HFFc6 (cell line): ENCODE data around the gene ZBTB7A. TPM values are rescaled to one million over a fixed set of nuclear protein-coding genes. Genes with fewer than 3 reads are reported as not detected.

Experiments used
- DNase-seq: peaks from one replicate; pipeline ENCODE4 v3.0.0-alpha.2; 2018
- H3K27ac Mint-ChIP-seq: 2 replicates; pipeline ENCODE4 v1.8.0; 2020; ENCODE audit warnings: mild to moderate bottlenecking, mixed read lengths
- H3K27me3 Mint-ChIP-seq: 2 replicates; pipeline ENCODE4 v1.8.0; 2021; ENCODE audit warnings: mild to moderate bottlenecking, moderate library complexity, mixed read lengths; ENCODE audit not compliant: insufficient read depth
- H3K36me3 Mint-ChIP-seq: 2 replicates; pipeline ENCODE4 v1.8.0; 2021; ENCODE audit warnings: low read depth, mixed read lengths
- H3K4me1 Mint-ChIP-seq: 2 replicates; pipeline ENCODE4 v1.8.0; 2020; ENCODE audit warnings: low read depth, mixed read lengths
- H3K4me3 Mint-ChIP-seq: 2 replicates; pipeline ENCODE4 v1.8.0; 2020; ENCODE audit warnings: mild to moderate bottlenecking, moderate library complexity, mixed read lengths
- H3K9me3 Mint-ChIP-seq: 2 replicates; pipeline ENCODE4 v1.8.0; 2020; ENCODE audit warnings: mild to moderate bottlenecking, mixed read lengths
- total RNA-seq, 6 experiments: library from RNA; stranded (reverse); fragmentation: NEBNext Ultra II Directional; extraction: Animal tissue kit (Norgen Biotek cat#: 25700); gene quantifications; 2 replicates in 1 of 6; 3 replicates in 5 of 6; pipeline ENCODE4 v1.2.3, GENCODE V29; 2021
- TF ChIP-seq, protein P1 (sequence below): fragments of 200-600 bp; sonication (generic); IDR thresholded peaks from 2 replicates; pipeline ENCODE4 v1.5.0; 2021; ENCODE audit warnings: antibody characterized with exemption, mild to moderate bottlenecking

Gene ZBTB7A
- total RNA-seq, 6 experiments from 2014 or later = 40.8 to 47.6 (median 43.6) TPM

DNA sequence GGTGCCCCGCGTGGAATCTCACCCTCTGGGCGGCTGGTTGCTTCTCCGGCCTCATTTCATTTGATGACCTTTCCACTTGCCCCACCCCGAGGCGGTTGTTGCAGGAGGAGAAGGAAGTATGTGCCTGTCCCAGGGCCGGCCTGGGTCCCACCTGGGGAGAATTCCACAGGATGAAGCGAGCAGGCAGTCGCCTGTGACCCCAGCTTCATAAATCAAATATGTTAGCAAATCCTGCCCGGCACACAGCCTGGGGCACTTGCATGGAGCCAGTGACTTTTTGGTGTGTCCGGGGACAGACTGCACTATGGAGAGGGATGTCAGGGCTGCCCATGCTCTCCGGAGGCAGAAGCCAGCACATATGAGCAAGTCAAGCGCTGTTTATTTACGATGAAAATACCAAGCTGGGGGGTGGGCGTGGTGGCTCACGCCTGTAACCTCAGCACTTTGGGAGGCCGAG, 19.7 kb upstream of the ZBTB7A start:
- Mint-ChIP-seq H3K27ac (no peak overlapping the region), H3K27me3 (peaks cover 3% of the 10 kb centered on the region), H3K4me3 (no peak overlapping the region), H3K9me3 (no peaks in the 10 kb centered on the region), H3K4me1 (no peaks in the 10 kb centered on the region), H3K36me3 (no peaks in the 10 kb centered on the region)
- no peak for DNase-seq
- TF ChIP-seq, protein P1, sequence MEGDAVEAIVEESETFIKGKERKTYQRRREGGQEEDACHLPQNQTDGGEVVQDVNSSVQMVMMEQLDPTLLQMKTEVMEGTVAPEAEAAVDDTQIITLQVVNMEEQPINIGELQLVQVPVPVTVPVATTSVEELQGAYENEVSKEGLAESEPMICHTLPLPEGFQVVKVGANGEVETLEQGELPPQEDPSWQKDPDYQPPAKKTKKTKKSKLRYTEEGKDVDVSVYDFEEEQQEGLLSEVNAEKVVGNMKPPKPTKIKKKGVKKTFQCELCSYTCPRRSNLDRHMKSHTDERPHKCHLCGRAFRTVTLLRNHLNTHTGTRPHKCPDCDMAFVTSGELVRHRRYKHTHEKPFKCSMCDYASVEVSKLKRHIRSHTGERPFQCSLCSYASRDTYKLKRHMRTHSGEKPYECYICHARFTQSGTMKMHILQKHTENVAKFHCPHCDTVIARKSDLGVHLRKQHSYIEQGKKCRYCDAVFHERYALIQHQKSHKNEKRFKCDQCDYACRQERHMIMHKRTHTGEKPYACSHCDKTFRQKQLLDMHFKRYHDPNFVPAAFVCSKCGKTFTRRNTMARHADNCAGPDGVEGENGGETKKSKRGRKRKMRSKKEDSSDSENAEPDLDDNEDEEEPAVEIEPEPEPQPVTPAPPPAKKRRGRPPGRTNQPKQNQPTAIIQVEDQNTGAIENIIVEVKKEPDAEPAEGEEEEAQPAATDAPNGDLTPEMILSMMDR = no peak

DNA sequence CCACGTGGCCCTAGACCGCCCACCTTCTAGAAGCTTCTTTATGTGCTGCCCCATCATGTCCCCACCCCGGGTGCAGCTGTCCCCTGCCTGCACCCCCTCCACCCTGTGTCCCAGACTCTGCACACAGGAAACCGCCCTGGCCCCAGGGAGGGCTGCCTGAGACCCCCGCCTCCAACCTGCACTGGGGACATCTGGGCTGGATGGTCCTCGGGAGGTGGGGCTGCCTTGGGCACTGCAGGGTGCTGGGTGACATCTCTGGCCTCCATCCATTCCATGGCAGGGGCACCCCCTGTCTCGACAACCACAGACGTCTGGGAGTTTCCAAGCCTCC, 17.8 kb upstream of the ZBTB7A start:
- no peak overlapping the region for H3K27ac Mint-ChIP-seq
- TF ChIP-seq, protein P1 = no peak
- no peaks in the 10 kb centered on the region for H3K9me3 Mint-ChIP-seq
- H3K4me1 Mint-ChIP-seq = no peaks in the 10 kb centered on the region
- H3K36me3 Mint-ChIP-seq = no peaks in the 10 kb centered on the region
- no peak overlapping the region for H3K4me3 Mint-ChIP-seq
- no peak for DNase-seq
- peaks cover 3% of the 10 kb centered on the region for H3K27me3 Mint-ChIP-seq

- H3K4me1 Mint-ChIP-seq = no peaks in the 10 kb centered on the region
- no peaks in the 10 kb centered on the region for H3K36me3 Mint-ChIP-seq
- H3K27ac Mint-ChIP-seq = no peak overlapping the region
- peaks cover 3% of the 10 kb centered on the region for H3K27me3 Mint-ChIP-seq
- no peak for DNase-seq
- TF ChIP-seq, protein P1 = no peak
- no peaks in the 10 kb centered on the region for H3K9me3 Mint-ChIP-seq
- no peak overlapping the region for H3K4me3 Mint-ChIP-seq
These were observed 17.2 kb upstream of the ZBTB7A start for GRCh38 chr19:4083677-4084546.

DNA sequence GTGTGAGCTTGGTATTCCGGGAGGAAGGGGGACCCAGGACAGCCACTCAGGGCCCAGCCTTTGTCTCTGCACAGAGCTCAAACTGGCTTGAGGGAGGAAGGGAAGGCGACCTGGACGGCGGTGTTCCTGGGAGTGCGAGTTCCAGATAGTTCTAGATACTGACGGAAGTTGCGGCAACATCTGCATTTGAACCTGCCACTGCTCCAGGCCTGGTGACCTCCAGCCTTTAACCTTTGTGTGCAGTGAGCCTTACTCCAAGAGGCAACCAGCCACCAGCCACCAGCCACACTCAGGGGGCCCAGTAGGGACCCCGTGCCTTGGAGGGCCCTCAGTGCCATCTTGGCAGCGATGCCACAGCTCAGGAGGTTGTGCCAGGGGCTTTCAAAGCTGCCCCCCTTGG, 15.5 kb upstream of the ZBTB7A start:
- Mint-ChIP-seq H3K4me3 (no peak overlapping the region), H3K4me1 (no peaks in the 10 kb centered on the region)
- TF ChIP-seq, protein P1 = no peak

DNA sequence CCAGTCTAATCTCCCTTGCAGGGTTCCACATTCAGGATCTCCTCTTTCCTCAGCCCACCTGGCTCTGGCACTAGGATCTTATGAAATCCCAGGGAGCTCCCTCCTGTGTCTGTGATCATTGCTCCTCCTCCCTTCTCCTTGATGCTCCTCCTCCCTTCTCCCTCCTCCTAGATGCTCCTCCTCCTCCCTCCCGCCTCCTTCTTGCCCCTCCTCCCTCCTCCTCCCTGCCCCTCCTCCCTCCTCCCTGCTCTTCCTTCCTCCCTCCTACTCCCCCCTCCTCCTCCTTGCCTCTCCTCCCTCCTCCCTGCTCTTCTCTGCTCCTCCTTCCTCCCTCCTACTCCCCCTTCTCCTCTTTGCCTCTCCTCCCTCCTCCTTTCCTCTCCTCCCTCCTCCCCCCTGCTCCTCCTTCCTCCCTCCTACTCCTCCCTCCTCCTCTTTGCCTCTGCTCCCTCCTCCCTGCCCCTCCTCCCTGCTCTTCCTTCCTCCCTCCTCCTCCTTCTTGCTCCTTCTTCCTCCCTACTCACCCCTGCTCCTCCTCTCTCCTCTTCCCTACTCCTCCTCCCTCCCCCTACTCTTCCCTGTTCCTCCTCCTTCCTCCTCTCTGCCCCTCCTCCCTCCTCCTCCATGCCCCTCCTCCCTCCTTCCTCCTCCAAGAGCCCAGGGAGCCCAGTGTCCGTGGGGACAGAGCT, 14.9 kb upstream of the ZBTB7A start:
- Mint-ChIP-seq H3K4me1 (no peaks in the 10 kb centered on the region), H3K4me3 (no peak overlapping the region), H3K36me3 (no peaks in the 10 kb centered on the region), H3K27ac (no peak overlapping the region), H3K9me3 (no peaks in the 10 kb centered on the region), H3K27me3 (peaks cover 4% of the 10 kb centered on the region)
- DNase-seq = no peak
- TF ChIP-seq, protein P1 = no peak

More for the DNA sequence above, 15.5 kb upstream of the ZBTB7A start:
- Mint-ChIP-seq H3K27ac (no peak overlapping the region), H3K36me3 (no peaks in the 10 kb centered on the region), H3K27me3 (peaks cover 4% of the 10 kb centered on the region), H3K9me3 (no peaks in the 10 kb centered on the region)
- DNase-seq = no peak
